NCI-H345 treated with DMSO at 0.1 percent for 48 hours (cell line): ENCODE data around the gene GMDS.
"Not testable (repeated sequence)": the region's sequence is repeated elsewhere in the genome, so short reads cannot be mapped to it uniquely, and the experiment has no call there.

Experiments
- DNase-seq: peaks from one replicate; lab custom pipeline; 2025; ENCODE audit not compliant: unreplicated experiment; lab: John Stamatoyannopoulos, UW

Gene GMDS

DNA sequence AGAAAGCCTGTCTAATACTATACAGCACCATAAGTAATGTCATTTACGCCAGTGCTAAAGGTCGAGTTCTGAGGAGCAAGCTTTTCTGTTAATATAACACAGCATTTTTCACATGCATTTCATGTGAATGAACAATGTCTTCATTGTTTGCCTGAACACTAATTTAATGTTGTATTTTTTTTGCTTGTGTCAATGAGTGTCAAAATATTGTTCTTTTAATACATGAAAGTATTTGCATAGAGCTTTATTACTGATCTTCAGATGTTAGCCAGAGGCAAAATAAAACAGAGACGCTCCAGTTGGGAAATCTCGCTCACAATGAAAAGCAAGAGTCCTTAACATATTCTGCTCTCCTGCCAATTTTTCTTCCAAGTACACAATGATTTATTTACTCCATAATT is 483.9 kb downstream of the GMDS start:
- DNase-seq = no peak

DNA sequence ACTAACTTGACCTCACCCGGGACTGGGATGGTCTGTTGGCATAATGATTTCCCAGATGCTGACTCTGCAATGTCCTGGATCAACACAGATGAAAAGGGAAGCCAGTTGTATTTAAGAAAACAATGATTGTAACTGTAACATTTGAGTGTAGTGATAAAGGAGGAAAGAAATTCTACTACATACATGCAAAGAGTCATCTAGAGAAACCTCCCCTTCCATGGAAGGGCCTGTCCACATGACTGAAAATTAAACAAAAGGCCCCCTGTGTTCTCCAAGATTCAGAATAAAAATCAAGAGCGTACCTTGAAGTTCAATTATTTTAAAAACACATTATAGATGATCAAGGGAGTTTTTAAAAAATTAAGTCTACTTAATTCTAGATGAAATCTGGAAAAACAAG is 484.5 kb downstream of the GMDS start:
- DNase-seq = no peak

DNA sequence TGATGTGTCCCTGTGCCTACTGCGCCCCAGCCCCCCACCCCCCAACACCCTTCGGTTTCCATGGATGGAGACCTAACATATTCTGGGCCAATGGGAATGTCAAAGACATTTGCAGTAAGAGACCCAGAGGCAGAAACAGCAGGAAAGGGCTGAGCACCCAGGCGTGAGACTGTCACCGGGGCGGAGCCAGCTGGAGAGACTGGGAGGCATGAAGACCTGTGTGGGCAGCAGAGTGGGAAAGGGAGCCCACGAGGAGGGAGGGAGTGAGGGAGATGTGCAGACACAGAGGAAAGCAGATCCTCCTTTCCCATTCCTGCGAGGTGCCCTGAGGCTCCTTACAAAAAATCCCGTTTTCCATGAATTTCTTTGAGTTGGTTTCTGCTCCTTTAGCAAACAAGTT is 485.5 kb downstream of the GMDS start:
- DNase-seq = no peak

DNA sequence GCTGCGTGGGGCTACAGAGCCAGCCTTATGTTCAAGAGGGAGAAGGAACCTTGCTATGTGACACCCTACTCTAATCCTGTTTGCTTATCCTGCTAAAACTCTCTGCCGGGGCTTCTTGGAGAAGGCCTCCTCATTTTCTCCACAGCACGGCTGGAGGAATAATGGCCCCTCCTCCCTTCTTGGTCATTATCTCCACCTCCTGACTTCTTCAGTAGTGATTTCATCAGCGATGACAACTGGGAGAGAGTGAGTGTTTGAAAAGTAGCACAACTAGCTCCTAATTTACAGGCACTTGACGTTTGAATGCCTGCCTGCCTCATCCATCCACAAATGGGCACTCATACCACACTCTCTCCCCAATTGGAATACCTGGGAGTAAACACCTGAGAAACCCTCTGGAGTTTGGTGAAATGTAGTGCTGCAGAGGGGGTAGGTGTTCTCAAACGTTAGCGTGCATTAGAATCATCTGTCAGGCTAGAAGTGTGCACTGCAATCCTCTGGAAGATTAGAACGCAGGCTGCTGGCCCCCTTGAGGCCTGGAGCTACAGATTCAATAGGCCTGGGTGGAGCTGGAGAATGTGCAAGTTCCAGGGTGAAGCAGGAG is 487.2 kb downstream of the GMDS start:
- DNase-seq = no peak

DNA sequence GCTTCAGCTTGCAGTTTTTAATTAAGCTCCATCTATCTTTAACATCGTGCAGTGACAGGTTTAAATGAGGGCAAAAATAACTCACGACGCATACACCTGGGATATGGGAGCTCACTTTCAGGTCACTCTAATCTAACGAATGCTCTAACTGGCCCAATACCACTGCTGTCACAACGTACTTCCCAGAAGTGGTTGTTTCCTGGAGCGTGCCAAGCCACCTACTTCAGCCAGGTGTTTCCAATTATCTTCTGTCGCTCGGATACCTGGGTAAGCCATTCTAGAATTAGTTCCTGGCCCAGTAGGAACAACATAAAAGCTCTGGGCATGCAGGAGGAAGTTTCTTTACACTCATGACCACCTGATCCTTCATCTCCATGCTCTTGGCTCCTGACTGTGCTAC is 488.3 kb downstream of the GMDS start:
- no peak for DNase-seq

DNA sequence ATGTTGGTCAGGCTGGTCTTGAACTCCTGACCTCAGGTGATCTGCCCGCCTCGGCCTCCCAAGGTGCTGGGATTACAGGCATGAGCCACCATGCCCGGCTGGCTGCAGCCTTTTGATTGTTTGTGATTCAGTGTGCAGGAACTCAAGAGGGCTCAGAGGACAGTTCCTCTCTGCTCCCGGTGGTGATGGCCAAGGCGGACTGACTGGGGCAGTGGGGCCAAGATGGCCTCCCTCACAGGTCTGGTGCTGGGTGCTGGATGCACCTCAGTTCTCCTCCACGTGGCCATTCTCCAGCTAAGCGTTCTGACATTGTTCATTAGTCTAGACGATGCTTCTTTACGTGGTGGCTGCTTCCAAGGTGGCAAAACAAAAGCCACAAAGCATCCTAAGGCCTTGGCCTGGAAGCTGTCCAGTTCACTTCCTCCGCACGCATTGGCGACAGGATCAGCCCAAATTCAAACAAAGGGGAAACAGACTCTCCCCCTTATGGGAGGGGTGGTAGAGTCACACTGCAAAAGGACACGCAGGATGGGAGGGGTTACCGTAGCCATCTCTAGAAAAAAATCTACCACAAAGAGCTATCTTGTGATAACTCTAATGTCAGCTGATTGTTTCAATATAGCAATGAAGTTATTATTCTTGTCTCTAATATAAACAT is 488.8 kb downstream of the GMDS start:
- DNase-seq = no peak

DNA sequence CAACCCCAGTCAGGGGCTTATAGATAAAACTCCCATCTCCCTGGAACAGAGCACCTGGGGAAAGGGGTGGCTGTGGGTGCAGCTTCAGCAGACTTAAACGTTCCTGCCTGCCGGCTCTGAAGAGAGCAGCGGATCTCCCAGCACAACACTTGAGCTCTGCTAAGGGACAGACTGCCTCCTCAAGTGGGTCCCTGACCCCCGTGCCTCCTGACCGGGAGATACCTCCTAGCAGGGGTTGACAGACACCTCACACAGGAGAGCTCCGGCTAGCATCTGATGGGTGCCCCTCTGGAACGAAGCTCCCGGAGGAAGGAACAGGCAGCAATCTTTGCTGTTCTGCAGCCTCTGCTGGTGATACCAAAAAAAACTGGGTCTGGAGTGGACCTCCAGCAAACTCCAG is 494.3 kb downstream of the GMDS start:
- DNase-seq = not testable (repeated sequence)

DNA sequence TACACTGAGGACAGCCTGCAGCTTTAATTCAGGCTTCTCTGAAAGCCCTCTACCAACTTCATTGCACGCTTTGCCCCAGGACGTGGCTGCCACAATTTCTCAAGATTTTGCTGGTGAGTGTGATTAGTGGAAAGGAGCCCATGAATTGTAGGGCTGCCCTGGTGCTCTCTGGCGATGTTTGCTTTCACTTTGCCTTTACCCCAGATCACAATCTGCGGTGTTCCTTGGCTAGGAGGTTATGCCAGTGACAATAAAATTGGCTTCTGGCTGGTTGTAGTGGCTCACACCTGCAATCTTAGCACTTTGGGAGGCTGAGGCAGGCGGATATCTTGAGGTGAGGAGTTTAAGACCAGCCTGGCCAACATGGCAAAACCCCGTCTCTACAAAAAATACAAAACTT is 496.4 kb downstream of the GMDS start:
- DNase-seq = no peak

DNA sequence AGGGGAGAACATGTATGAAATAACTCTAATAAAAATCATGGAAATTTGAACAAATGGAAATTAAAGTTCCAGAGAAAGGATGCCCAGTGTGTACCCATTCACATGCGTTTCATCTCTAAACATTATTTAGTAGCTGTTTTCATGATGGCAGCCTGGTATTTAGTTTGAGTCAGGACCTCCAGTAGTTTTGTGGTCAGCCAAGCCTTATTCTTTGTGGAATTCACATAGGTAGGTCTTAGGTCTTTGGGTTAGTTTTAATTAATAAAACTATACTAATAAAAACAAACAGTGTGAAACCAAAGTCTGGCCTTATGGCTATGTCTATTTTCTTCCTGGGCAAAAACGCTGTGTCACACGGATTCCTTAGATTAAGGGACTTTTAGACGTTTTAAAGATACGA is 497.9 kb downstream of the GMDS start:
- DNase-seq = no peak

DNA sequence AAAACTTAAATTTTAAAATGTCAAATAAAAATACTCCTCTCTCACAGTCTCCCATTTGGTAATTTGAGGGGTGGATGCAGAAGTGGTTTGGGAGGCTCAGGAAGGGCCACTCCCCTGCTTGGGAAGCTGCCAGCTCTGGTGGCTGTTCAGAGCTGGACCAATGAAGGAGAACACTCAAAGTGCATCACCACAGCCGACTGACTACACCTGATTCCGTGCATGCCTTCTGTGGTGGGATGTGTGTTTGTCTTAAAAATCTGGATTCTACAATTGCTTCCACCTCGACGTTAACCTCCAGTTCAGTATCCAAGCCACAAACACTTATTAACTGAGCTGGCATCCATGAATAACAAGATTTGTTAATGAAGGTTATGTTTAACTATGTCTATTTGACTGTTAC is 498.4 kb downstream of the GMDS start:
- no peak for DNase-seq

DNA sequence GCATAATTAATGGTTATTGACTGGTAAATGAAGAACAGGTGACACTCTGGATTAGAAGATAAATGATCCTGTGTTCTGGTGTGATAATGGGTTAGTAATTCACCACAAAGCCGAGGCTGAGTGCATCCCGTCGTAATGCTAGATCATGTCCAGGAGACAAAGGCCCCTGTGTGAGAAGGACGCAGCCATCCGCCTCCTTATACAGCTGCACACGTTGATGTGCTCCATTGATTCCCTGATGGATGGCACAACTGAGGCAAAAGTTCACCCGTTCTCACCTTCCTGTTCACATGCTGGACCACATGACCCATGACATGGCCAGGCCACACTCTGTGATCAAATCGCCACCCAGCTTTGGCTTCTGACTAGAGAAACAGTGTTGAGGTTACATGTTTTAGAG is 499.6 kb downstream of the GMDS start:
- DNase-seq = no peak

DNA sequence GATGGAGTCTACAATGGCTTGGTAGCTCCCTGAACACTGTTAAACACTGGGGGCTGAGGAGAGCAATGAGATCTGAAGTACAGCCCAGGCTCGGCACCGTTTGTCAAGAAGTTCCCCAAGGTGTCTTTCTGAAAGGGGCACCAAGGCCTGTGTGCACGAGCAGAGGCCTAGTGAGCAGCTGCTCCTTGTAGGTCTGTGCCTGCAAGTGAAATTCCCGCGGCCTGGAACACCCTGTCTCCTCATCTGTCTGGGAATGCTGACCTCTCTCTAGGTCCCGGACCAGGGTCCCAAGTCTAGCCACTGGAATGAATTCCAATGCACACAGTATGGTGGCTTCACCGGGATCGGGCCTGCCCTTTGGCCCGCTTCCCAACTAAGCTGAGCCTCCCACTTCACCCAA is 500.9 kb downstream of the GMDS start:
- no peak for DNase-seq

DNA sequence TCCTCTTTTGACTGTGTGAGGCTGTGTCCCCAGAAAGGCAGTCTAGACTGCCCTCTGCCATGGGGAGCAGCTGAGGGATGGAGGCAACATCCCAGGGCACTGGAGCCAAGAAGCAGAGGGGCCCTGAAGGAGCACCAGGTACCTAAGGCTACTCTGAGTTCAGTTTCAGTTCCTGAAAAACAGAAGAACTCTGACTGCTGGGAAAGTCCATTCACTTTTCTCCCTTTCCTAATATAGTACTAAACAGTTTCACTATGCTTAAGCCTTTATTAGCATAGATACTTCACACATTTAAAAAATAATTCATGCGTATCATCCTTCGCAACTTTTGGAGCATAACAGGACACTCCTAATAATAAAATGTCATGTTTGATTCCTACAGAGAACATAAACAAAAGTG is 505.7 kb downstream of the GMDS start:
- DNase-seq = no peak

DNA sequence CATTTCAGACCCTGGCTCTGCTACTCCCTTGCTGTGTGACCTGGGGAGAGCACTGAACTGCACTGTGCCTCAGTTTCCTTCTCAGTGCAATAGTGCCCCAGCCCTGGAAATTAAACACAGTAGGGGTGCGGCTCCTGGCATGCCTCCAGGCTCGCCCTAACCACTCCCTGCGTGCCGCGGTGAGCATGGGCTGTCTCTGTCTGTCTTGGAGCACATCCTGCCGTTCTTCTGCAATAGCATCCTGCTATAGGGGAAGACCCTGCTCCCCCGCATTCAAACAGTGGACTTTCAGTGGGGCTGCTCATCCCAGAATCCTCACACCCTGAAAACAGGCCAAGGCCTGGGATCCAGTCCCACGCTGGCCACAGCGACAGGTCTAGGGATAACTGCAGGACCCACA is 506.2 kb downstream of the GMDS start:
- no peak for DNase-seq

DNA sequence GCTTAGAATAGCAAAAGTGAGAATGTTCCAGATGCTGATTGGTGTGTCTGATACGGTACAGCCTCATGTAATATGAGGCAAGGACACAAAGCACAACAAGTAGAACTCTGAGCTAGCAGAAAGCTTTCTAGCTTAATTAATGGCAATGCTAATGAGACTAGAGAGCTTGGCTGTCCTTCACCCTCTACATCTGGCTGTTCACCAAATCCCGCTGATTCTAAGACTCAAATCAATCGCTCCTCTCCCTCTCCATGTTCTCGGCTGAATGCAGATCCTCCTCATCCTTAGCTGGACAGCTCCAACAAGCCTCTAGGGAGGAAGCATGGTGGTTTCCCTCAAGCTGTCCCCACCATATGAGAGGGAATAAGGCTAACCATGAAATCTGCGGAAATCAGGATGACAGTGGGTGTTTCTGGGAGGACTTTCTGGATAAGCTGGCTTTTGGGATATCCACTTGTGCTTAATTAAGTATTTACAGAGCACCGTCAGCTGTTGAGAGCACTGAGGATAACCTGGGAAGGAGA is 506.8 kb downstream of the GMDS start:
- no peak for DNase-seq

DNA sequence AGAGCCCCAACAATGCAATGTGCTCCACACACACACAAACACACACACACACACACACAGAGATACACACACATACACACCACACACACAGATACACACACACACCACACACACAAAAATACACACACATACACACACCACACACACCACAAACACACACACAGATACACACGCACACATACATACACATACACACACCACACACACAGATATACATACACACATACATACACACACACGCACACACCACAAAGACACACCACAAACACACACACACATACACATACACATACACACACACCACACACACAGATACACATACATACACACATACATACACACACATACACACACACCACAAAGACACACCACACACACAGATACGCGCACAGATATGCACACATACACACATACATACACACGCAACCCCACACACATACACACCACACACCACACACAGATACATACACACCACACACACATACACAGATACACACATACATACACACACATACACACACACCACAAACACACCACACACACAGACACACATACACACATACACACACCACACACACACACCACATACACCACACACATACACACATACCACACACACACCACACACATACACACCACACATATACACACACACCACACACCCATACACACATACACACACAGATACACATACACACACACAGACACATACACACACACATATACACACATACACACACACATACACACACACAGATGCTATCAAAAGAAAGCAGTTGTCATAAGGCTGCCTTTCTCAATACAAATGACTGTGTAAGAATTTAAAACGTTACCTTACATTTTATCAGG is 507.7 kb downstream of the GMDS start:
- DNase-seq = no peak

DNA sequence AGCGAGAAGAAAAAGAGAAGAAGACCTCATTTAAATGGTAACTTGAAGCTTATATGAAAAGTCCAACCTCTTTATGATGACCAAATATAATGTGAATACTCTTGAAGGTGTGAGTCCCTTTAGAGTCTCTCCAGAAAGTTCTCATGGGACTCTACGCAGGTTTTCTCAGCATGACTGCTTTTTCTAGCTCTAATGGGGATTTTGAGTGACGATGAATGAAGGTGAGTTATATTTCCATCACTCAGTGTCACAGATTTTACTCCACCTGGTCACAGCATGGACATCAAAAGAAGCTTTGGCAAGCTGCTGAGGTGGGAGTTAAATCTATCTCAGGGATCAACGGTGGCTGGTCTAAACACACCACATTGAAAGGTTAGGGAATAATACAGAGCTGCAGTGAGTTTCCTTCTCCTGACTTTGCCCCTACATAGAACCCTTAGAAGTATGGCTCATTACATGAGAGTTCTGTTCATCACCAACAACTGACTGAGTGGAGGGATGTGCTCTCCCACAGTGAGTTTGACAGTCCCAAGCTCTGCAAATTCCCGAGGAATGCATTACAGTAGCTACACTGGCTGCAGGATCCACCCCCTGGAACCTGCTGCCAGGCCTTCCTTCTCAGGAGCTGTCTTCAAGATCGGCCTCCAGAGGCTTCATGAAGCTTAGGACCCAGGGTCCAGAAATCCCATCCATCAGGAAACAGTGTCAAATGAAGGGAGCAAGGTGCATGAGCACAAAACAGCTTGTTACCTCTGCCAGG is 508.9 kb downstream of the GMDS start:
- no peak for DNase-seq

DNA sequence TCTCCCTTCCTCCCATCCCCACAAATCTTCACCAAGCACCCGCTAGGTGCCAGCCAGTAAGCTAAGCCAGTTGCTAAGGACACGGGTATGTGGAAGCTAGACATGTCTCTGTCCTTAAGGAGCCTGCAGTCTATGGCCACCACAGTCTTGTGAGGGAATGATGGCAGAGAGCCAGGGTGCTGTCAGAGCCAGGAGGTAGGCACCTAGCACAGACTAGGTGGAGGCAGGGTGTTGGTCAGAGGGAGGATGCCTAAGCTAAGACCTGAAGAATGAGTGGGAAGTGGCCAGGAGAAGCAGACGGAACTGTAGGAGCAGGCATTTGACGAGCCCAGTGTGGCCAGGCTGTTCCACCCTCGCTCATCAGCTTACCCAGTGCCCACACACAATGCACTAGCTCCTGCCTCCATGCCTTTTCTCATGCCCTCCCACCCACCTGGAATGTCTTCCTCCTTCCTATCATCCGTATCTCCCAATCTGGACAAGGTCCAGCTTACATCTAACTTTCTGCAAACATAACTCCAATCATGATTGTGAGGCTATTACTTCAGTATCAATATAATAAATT is 510.1 kb downstream of the GMDS start:
- no peak for DNase-seq

DNA sequence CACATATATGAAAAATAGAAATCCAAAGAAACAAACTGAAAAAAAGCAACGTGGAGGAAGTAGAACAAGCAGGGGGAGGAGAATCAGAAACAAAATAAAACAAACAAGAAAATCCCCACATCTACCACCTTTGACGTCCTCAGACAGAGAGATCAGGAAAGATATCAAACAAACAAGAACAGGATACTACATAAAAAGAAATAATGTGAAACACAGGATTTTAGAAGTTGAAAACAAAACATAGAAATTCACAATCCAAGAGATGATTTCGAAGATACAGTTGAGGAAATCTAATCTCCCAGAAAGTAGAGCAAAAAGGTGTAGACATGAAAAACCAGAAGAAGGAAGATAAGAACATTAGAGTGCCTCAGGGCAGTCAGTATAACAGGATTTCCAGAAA is 514.5 kb downstream of the GMDS start:
- DNase-seq = no peak

DNA sequence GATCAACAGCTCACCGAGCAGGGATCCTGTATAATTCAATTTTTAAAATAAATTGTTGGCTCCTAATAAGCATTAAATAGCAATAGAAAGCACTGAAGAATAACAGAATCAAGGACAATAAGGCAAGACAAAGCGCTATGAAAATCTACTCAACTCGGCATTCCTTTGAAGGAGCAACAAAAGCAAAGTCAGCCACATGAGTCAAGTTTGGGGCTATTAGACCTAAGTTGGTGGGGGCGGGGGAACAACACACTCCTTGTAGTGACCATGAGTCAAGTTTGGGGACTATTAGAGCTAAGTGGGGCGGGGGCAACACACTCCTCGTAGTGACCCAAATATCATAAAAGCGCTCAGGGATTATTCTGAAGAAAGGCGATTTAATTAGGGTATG is 515.7 kb downstream of the GMDS start:
- DNase-seq = no peak

DNA sequence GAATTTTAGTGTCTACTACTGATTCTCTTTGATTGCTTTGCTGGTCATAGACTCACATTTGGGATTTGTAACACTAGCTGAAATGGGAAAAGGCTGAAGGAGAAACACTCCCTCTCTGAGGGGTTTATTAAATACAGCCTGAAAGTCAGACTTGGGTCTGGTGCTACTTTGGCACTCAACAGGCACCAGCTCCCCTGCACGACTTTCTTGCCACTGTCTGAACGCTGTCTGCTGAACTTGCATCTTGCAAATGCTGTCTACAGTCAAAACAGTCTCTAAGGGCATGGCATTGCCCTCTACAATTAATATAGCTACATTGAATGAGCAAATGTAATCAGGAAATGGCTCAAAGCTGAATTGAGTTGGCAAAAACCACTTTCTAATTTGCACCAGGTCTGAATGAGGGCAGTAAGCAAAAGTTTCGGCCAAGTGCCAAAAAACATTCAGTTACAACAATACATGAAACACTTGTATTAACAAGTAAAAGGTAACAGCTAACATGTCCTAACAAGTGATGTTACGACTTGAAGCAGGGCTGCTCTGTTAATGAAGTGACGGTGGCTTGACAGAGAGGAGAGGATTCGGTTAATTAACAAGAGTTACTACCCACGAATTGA is 516.2 kb downstream of the GMDS start:
- no peak for DNase-seq
